Activated CD4-positive, alpha-beta T cell treated with anti-CD3 and anti-CD28 coated beads, Interleukin-2, amount 50 U/mL, for 24 hours (primary cell): ENCODE data around the gene FLT4.

Source experiments
- DNase-seq, 2 donors: peaks; one replicate each; pipeline ENCODE4 v3.0.0-alpha.2; 2020; ENCODE audit warnings: low read depth in 1 of 2, low spot score in 1 of 2

FLT4 gene

DNA sequence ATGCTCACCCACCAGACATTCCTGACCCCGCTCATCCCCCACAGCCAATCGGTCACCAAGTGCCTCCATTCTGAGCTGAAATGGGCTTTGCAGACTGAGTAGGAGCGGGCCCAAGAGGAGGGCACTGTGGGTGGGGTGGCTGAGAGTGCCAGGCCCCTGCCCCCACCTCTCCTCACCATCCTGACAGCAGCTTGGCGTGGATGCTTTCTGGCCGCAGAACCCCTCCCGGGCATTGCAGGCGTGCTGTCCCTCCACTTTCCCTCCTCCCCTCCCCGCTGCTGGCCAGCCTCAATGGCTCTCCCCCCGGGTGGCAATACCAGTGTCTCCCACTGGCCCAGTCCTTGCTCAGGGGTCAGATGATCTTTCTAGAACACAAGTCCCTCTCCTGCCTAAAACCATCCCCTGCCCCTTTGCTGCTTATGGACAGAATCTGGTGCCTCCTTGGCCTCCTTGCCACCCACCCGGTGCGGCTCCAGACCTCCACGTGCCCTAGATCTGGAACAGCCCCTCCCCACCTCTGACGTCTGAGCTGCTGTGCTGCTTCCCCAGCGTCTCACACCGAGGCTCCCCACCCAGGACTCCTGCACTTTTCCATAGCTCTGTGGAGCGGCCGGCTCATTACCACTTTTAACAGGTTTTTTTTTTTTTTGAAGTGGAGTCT lies 6.1 kb downstream of the FLT4 start:
- no peak for DNase-seq

DNA sequence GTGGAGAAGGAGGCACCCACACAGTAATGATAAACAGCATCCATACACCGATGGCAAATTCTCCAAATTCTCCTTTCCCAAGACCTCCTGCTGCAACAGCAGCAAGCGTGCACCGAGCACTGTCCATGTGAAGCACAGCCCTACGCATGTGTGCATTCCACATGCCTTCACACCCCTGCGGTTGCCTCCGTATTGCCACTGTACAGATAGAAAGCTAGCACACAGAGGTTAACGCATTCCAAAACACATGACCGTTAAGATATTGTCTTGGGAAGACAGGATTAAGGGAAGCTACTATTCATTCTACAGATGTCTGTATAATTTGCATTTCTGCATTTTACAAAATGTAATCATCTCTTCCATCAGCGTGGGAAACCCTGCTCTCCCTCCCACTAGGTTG lies 6.6 kb downstream of the FLT4 start:
- DNase-seq = no peak

DNA sequence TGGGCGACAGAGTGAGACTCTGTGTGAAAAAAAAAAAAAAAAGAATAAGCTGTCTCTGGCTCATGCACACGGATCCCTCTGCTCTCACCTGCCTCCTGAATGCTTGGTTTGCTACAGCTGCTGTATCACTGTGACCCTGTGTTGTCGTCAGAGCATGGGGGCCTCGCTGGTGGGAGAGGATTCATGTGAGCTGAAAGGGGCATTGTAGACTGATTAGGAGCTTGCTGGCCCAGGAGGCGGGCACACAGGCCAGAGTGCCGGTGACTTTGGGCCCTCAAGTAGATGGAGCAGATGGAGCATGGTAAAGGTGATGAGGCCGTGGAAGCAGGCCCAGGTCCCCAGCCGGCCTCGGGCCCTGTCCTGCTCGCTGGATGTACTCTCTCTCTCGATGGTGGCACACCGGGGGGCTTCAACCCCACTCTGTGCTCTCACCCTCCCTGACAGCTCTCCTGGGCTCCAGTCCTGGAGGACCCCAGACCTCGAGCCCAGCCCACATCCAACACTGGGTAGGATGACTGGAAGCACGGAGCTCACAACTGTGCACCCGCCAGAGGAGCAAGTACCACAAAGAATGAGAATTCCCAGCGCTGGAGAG lies 7.1 kb downstream of the FLT4 start:
- DNase-seq = no peak

DNA sequence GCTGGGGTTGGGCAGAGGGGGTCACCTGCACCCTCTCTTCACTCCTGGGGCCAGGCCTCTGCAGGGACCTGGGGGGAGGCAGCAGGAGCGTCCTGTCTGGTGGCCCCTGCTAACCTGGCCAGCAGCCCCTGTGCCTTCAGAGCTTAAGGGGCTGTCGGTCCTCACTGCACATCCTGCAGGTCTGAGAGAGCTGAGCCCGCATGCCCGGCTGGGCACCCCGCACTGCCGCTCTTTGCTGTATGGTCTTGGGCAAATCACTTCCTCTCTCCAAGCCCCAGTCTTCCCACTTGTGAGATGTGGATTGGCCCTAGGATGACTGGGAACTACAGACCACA lies 7.9 kb downstream of the FLT4 start:
- DNase-seq = no peak

DNA sequence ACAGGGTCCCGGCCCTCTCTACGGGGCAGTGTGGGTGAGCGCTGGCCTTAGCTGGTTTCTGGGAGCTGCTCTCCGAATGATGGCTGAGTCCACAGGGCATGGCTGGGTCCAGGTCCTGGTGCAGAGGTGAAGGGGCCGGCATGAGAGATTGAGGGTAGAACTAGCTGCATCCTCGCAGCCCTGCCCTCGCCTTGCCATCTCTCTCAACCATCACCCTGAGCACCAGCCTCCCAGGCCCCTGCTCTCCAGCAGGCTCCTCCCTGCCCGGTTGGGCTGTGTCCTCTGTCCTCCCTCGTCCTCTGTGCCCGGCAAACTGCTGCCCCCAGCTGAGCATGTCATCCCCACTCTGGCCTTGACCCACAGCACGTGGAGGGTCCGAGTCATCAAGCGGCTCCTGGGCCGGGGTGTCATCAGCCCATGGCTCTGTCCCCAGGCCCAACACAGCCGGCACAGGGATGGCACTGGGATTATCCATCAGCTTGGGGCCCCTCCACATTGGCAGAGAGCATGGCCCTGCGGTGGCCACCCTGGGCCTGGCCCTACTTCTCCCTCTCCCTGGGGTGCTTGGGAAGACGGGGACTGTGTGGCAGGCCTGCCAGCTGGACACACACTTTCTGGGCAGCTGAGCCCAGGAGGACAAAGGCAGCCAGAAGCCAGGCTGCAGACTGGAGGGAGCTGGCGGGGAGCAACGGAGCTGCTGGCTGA lies 8.4 kb downstream of the FLT4 start:
- DNase-seq = no peak

DNA sequence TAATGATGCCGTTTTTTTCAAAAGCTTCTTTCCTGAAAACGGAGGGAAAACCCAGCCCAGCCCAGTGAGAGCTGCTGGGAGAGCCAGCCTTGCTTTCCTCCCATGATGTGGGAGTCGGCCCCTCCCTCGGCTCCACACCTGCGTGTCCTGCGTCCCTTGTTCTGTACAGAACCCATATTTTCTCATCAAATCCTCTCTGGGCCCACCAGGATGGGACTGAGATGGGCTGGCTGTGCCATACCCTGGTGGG lies 8.9 kb downstream of the FLT4 start:
- no peak for DNase-seq

DNA sequence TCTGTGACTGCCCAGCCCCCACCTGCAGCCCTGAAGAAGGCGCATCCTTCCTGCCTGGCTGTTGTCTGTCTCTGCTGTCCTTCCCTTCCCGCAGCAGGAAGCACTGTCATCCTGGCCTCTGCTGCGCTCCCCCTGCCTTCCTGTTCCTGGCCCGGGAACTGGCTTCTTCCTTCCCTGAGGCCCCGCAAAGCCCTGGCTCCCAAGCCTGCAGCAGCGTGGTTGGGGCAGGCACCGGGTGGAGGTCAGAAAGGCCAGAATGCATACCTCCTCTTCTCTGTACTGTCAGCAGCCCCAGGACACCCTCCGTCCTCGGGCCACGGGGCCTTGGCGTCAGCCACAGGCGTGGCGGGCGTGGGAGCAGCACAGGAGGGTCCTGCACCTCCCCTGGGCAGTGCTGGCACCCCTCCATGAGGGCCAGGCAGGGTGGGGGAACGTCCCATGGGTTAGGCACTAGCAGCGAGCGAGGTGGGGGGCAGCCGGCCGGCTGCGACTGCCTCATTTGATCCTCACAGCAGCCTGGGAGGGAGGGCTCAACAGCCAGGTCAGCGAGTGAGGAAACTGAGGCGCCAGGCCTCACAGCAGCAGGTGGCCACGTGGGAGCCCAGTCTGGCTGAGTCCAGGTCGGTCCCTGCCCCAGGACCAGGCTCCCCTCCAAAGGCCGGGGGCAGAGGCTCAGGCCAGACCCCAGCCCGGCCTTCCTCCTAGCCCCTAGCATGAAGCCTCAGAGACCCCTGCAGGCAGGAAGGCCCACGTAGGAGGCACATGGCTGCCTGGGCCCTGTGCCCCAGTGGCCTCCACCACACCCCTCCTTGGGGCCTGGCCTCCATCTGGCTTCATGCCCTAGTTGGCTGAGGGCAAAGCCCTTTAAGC lies 9.4 kb downstream of the FLT4 start:
- DNase-seq = no peak

DNA sequence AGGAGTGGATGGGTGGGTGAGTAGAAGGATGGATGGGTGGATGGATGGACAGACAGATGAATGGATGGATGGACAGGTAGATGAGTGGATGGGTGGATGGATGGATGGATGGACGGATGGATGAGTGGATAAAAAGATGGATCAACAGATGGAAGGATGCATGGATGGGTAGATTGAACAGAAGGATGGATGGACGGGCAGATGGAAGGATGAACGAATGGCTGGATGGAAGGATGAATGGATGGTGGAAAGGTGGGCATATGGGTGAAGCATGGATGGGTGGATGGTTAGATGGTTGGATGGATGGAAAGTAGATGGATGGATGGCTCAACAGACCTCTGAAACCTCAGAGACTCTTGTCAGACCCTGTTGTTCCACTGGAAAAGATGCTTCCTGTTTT lies 10.1 kb downstream of the FLT4 start:
- no peak for DNase-seq

DNA sequence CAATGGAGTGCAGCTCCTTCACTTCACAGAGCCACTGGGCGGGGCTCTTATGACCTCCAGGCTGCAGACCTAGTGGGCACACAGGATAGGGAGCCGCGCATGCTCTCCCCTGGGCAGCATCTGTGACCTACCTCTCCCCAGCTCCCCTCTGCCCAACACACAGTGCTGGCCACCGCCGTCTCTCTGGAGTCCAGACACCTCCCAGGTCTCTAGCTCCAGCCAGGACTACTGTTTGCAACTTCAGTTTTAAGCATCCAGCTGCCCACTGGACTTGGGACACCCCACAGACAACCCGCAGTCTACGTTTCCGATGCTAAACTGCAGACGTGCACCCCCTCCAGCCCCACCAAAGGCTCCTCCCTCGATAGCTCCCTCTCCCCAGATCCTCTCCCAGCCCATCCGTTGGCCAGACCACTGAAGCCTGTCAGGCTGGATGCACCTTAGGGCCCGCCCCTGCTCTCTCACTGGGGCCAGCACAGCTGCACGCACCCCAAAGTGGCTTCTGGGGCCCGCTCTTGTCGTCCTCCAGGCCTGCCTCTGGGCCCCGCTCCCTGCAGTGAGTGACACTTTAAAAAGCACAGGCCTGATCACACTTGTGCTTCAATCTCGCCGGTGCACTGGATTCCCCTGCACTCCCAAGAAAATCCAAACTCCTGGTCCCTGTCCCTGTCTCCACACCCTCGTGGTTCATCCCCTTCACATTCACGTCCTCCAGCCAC lies 11.3 kb downstream of the FLT4 start:
- no peak for DNase-seq

DNA sequence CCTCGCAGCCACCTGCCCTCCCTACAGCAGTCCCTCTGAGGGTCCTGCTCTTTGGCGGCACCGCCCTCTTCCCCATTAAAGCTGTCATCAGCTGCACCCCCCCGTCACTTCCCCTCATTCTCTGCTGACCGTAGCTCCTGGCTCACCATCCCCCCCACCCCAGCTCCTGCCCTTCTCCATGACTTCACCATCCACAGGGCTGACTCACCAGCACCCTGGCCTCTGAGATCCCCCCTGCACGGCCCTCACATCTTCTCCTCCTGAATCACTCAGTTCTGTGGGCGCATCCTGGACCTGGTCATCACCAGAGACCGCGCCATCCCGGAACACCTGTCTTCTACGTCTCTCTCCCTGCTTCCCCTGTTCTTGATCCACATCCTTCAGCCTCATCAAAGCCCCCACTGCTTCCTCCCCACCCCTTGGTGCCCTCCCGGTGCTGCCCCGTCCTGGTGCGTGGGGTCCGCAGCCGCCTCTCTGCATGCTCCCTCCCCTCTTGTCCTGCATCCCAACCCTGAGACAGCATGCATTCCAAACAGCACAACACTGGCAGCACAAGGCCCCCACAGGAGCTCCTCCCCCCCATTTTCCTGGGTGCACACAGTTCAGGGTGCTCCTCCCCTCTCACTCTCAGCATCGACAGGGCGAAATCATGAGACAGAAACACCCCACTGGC lies 12.9 kb downstream of the FLT4 start:
- no peak for DNase-seq

DNA sequence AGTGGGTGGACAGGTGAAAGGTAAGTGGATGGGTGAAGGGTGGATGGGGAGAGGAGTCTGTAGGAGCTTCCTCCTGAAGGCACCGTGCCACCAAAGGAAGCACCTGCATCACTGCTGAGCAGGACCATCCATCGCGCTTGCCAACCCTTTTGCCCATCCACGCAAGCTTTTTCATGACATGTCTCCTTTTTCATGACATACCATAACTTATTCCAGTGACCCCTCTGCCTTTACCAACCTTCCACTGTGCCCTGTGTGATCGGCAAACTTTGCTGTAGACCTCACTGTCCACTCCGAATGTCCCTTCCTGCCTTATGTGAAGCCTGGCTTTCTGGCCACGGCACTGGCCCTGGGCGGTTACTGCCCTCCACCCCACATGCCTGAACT lies 13.4 kb downstream of the FLT4 start:
- DNase-seq = no peak

DNA sequence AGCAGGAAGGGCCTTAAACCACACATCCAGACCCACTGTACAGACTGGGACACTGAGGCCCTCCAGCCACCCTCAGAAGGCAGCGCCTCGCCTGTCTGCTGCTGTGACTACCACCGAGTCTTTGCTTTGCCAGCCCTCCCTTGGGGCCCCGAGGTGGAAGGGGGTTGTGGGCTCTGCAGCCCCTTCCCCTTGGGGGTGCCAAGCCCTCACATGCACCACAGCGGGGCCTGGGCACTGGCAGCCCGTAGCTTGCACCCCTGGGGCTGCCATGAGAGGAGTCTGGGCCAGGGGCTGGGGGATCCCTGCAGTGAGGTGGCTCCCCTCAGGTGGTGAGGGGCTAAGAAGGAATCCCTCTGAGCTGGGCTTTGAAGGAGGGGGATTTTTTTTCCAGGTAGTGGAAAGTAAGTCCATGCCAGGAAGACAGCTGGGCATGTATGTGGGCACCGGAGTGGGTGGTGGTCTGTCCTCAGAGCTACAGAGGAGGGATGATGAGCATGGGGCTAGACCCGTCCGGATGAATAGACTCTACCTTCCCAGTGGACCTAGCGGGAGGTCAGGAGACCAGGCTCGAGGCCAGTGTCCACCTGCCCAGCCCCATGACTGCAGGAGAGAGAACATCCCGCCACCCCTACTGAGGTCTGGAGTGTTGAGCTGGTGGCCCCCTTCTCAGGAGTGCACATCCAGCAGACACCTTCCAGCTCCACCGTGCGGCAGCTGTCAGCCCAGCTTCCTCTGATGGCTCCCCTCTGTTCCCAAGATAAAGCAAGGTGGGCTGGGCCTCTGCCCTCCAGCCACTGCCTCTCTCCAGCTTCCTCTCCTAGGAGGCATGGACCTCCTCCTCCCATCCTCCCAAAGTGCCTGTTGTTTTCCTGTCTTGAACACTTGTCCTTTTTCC lies 15.9 kb downstream of the FLT4 start:
- DNase-seq = no peak

DNA sequence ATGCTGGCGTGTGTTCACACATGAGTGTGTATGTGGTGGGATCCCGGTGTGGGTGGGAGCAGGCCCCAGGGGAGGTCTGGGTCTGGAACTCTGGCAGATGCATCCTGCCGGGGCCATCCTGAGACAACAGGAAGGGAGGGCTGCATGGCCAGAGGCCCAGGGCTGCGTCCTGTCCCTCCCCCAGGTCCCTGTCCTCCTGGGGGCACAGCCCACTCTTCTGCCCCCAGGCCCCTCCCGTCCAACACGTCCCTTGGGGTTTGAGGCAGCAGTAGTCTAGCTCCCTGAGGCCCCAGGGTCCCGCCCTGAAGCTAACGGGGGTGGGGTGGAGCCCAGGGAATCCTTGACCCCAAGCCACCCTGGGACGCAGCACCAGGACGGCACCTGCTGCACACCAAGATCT lies 16.6 kb downstream of the FLT4 start:
- DNase-seq = no peak

DNA sequence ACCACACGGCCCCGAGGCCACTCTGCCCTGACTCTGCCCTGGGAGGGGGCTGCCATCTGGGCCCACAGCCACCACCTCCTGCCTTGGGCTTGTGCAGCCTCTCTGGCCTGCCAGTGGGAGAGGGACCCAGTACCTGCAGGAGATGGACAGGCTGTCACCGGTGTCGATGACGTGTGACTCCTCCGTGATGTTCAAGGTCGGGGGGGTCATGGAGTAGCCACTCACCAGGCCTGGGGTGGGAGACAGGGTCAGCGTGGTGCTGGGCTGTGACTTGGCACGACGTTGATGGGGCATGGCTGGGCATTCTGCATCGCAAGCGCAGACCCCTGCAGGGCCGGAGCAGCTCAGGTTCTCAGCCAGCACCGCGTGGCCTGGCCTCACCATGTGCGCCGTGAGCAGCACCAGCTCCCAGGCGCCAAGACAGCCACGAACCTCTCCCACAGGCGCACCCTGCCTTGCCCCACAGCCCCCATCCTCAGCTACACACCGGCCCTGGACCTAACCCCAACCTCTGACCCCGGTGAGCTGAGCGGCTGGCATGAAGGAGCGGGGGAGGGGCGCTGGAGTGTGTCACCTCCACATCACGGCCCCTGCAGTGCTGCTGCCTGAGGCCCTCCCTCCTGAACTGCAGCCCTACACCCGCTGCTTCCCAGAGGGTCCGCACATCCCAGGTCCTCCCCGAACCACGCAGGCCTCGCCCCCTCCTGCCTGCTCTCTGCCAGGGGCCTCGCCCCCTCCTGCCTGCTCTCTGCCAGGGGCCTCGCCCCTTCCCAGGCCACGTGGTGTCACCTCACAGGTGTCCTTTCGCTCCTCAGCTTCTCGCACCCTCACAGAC lies 17.6 kb downstream of the FLT4 start:
- DNase-seq = no peak

DNA sequence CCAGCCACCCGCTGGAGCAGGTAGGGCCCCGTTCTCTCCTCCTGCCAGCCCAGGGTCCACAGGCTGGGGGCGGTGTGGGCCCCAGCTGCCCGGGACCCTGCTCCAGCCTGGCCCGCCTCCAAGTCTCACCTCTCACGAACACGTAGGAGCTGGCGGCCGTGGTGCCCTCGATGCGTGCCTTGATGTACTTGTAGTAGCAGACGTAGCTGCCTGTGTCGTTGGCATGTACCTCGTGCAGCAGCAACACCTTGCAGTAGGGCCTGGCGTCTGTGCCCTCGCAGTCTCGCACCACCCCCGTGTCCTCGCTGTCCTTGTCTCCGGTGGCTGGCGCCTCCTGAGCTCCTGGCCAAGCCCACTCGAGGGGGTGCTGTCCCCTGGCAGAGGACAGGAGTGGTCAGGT lies 19.0 kb downstream of the FLT4 start:
- no peak for DNase-seq

DNA sequence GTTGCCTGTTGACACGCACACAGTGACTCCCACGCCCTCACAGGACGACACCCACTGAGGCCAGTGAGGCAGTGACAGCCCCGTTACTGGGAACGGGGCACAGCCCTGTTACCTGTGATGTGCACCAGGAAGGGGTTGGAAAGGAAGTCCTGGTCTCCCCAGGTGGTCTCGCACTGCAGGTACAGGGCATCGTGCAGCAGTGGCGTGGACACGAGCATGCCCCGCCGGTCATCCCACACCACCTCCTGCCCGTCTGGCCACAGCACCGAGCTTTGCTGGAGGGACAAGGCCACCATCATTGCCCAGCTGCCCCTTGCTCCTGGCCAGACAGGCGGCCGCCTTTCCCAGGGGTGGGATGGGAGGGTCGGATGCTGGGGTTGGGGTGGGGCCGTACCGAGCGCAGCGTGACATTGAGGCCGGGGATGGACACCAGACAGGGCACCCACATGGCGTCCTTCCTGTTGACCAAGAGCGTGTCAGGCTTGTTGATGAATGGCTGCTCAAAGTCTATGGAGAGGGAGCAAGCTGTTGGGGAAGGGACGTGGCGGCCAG lies 19.5 kb downstream of the FLT4 start:
- no peak for DNase-seq

DNA sequence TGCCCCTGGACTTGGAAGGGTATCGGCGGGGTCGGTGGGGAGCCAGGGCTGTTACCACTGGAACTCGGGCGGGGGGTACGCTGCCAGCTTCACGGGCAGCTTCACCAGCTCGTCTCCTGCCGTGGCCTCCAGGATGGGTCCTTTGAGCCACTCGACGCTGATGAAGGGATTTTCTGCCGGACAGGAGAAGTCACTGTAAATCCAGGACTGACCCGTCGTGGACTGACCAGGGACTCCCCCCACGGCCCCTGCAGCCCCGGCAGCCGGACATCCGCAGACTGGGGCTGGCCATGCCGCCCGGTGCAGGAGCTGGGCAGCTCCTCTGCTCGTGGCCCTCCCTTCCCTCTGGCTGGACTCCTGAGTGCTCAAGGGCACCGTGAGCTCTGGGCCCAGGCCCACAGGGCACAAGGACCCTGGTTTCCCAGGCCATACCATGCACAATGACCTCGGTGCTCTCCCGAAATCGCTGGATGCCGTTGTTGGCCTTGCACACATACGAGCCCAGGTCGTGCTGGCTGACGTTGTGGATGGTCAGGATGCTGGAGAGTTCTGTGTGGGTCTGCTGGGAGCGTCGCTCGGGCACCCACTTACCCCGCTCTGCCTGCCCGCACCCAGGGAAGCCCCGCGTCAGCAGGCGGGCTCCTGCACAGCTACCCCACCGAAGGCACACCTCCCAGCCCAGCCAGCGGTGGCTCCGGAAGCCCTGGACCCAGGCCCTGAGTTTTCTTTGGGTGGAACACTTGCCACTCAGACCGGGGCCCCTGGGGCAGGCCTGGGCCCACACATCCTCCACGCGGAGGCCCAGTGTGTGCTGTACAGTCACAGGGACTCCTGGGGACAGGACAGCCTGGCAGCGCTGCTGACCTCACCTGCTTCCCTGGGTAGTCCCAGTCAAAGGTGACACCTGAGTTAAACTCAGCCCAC lies 20.3 kb downstream of the FLT4 start:
- DNase-seq = no peak

DNA sequence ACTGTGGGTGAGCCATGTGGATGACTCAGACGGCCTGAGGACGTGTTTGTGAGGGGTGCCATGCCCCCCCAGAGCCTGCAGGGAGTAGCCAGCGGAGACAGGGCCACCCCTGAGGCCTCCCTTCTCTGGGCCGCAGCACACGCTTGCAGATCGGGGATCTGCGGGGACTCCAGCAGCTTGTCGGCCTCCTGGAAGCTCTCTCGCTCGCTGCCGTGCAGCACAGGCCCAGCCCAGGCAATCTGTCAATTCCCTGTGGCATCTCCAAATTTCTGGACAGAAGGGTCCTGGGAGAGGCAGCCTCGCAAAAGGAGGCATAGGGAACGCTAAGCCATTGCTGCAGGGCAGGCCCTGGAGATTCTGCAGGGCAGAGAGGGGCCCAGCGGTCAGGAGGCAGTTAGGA lies 21.2 kb downstream of the FLT4 start:
- no peak for DNase-seq
